ENCODE results near the gene MS4A15. TPM values are rescaled to one million over a fixed set of nuclear protein-coding genes. Genes with fewer than 3 reads are reported as not detected.
"Not testable (repeated sequence)": the region's sequence is repeated elsewhere in the genome, so short reads cannot be mapped to it uniquely, and the experiment has no call there.

Gene MS4A15
- not detected for total RNA-seq

- Histone ChIP-seq H3K4me1 (peaks cover 8% of the 10 kb centered on the region), H3K9me3 (no peaks in the 10 kb centered on the region), H3K36me3 (replicated peaks in 1 of 2; ENCODE audit: insufficient read depth in 1 of 2, low read depth in 2 of 2) (no peaks in the 10 kb centered on the region), H3K4me3 (no peak within 1 kb of the TSS), H3K27ac (peak within 1 kb of the TSS; percentile 7 to 48 (median 24)), H3K27me3 (no peaks in the 10 kb centered on the region)
- 34 to 45% methylated on average over 13 to 14 of the region's 14 CpGs for WGBS, 2 donors
- peak; percentile 81 for ATAC-seq
- TF ChIP-seq CTCF (IDR thresholded peaks at IDR 0.05) (peak; percentile 26 to 80 (median 67)), POLR2A (IDR thresholded peaks at IDR 0.05) (no peak)
- DNase-seq, result peak; percentile 40 to 57 (median 50)
- intact Hi-C loops (cut with DNase I), result loop anchor here (10.0 kb wide), 1 partner anchor 52 kb away; no protein-coding TSS in a partner anchor
Measured at GRCh38 chr11:60756307-60757032, at the start of gene MS4A15. Gene MS4A15, plus strand, starts transcription at chr11:60756867. Its CDS starts 6,867 bp downstream, at chr11:60763734.

DNA sequence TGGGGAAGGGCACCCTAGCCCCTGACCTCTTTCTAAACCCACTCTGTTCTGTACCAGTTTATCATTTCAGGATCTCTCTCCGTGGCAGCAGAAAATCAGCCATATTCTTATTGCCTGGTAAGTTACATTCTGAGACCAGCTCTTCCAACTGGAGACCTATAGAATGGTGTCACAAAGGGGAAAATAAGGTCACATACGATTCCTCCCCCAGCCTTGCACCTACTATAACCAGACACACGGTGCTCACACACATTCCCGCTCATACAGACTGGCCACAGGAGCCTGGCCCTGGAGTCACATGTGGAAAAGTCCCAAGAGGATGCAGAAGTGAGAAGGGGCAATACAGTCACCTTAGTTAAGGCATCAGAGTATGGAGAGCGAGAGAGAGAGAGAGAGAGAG lies 49.7 kb upstream of the MS4A15 start:
- 75 to 85% methylated on average over 5 of the region's 5 CpGs for WGBS, 2 donors
- Histone ChIP-seq H3K9me3 (no peaks in the 10 kb centered on the region), H3K27ac (no peak overlapping the region), H3K4me1 (peaks cover 31% of the 10 kb centered on the region), H3K36me3 (replicated peaks in 1 of 2; ENCODE audit: insufficient read depth in 1 of 2, low read depth in 2 of 2) (no peaks in the 10 kb centered on the region), H3K27me3 (no peaks in the 10 kb centered on the region), H3K4me3 (no peak overlapping the region)
- intact Hi-C loops (cut with DNase I), result loop anchor here (10.0 kb wide), 1 partner anchor 48 kb away; the partner anchor contains the start of gene MS4A15
- no peak for ATAC-seq
- TF ChIP-seq POLR2A (IDR thresholded peaks at IDR 0.05), result no peak
- TF ChIP-seq CTCF (IDR thresholded peaks at IDR 0.05), result no peak
- no peak for DNase-seq

DNA sequence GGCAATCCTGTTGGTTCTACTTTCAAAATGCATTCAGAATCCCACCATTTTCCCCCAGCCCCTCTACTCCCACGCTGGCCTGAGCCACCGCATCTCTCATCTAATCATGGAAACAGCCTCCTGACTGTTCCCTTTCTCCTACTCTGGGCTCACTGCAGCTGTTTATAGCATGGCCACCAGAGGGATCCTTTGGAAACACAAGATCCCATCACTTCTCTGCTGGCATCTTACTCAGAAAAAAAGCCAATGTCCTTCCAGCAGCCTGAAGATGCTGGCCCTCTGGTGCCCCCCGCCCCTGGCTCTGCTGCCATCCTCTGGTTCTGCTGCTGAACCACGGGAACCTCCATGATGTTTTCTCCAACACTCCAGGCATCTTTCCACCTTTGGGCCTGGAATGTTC lies 46.2 kb upstream of the MS4A15 start:
- Histone ChIP-seq H3K36me3 (replicated peaks in 1 of 2; ENCODE audit: insufficient read depth in 1 of 2, low read depth in 2 of 2) (no peaks in the 10 kb centered on the region), H3K4me1 (peaks cover 12% of the 10 kb centered on the region), H3K27ac (peak overlapping the region in 1 of 4 donors; percentile 13), H3K9me3 (no peaks in the 10 kb centered on the region), H3K4me3 (no peak overlapping the region), H3K27me3 (no peaks in the 10 kb centered on the region)
- WGBS, 2 donors, result 71 to 72% methylated on average over 4 of the region's 4 CpGs
- intact Hi-C loops (cut with DNase I), result no loop called here
- peak in 1 of 7 experiments; percentile 5 for TF ChIP-seq CTCF (IDR thresholded peaks at IDR 0.05)
- no peak for TF ChIP-seq POLR2A (IDR thresholded peaks at IDR 0.05)
- DNase-seq (no peak), ATAC-seq (no peak)

DNA sequence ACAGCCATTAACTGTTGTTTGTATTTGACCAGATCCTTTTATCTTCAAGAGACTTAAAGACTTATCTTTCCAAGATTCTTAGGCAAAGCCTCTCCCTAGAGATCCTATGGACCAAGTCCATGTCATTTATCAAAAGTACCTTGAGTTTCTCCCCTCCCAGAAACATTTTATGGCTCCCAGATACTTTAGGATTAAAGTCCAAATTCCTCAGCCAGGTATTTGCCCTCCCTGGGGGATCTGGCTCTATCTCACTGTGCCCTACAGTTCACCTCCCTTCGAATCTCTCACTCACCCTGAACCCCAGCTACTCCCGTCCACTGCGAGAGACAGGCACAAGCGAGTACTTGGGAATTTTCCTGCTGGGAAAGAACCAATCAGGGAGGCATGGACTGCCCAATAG lies 45.4 kb upstream of the MS4A15 start:
- 62 to 65% methylated on average over 4 of the region's 4 CpGs for WGBS, 2 donors
- Histone ChIP-seq H3K9me3 (no peaks in the 10 kb centered on the region), H3K4me3 (no peak overlapping the region), H3K4me1 (peaks cover 12% of the 10 kb centered on the region), H3K27me3 (no peaks in the 10 kb centered on the region), H3K27ac (peak overlapping the region in 1 of 4 donors; percentile 13), H3K36me3 (replicated peaks in 1 of 2; ENCODE audit: insufficient read depth in 1 of 2, low read depth in 2 of 2) (no peaks in the 10 kb centered on the region)
- TF ChIP-seq POLR2A (IDR thresholded peaks at IDR 0.05), result no peak
- TF ChIP-seq CTCF (IDR thresholded peaks at IDR 0.05), result no peak
- intact Hi-C loops (cut with DNase I), result no loop called here
- DNase-seq, result peak in 3 of 4 donors; percentile 12 to 38 (median 22)
- peak; percentile 91 for ATAC-seq

GRCh38 chr11:60713423-60713822 lies 43.2 kb upstream of the MS4A15 start:
- H3K27me3 ChIP-seq; H3K9me3 ChIP-seq; H3K36me3 ChIP-seq (replicated peaks in 1 of 2; ENCODE audit: insufficient read depth in 1 of 2, low read depth in 2 of 2); DNase-seq; intact Hi-C loops (cut with DNase I); H3K27ac ChIP-seq; ATAC-seq; H3K4me3 ChIP-seq: not testable (repeated sequence)
- peaks cover 12% of the 10 kb centered on the region for H3K4me1 ChIP-seq
- 74 to 75% methylated on average over 6 of the region's 6 CpGs for WGBS, 2 donors
